HFF-Myc (cell line): ENCODE measurements around the gene NEK7.

Experiments used
- DNase-seq: peaks from one replicate; pipeline ENCODE4 v3.0.0-alpha.2; 2011; ENCODE audit warnings: low read depth; ENCODE audit errors: extremely low read depth
- H3K4me3 ChIP-seq: replicated peaks from 2 replicates; pipeline ENCODE4 v1.5.1; 2011; ENCODE audit warnings: low read depth, mild to moderate bottlenecking, control low read depth, low read length
- CTCF ChIP-seq: IDR thresholded peaks from 2 replicates; pipeline ENCODE4 v1.5.1; 2012; ENCODE audit warnings: mild to moderate bottlenecking, low read depth, low read length, control low read depth; ENCODE audit errors: missing control alignments

Gene NEK7

GRCh38 chr1:198263186-198263585 is 106.4 kb downstream of the NEK7 start:
- TF ChIP-seq CTCF, result no peak
- no peak overlapping the region for H3K4me3 ChIP-seq
- DNase-seq, result no peak

- DNase-seq, result no peak
- no peak overlapping the region for H3K4me3 ChIP-seq
- no peak for TF ChIP-seq CTCF
Measured at GRCh38 chr1:198264282-198264681, 107.5 kb downstream of the NEK7 start.

GRCh38 chr1:198265073-198265661 is 108.4 kb downstream of the NEK7 start:
- no peak for TF ChIP-seq CTCF
- DNase-seq, result no peak
- H3K4me3 ChIP-seq, result no peak overlapping the region

GRCh38 chr1:198267056-198267455 is 110.3 kb downstream of the NEK7 start:
- no peak for DNase-seq
- TF ChIP-seq CTCF, result no peak
- H3K4me3 ChIP-seq, result no peak overlapping the region

GRCh38 chr1:198267921-198268320 is 111.1 kb downstream of the NEK7 start:
- H3K4me3 ChIP-seq, result no peak overlapping the region
- no peak for DNase-seq
- no peak for TF ChIP-seq CTCF

- TF ChIP-seq CTCF, result no peak
- DNase-seq, result no peak
- H3K4me3 ChIP-seq, result no peak overlapping the region
Measured at GRCh38 chr1:198268784-198269645, 112.2 kb downstream of the NEK7 start.
